ENCODE results near the gene MLLT3. TPM values are rescaled to one million over a fixed set of nuclear protein-coding genes. Genes with fewer than 3 reads are reported as not detected.
A peak's percentile ranks its signal among the peaks of the same experiment; 100 is the strongest.

MLLT3 gene
- total and polyA plus RNA-seq, 7 experiments from 2014 or later, result 40.9 to 85.3 (median 64.8) TPM

GRCh38 chr9:20394969-20395368, 227.3 kb downstream of the MLLT3 start:
- H3K9me3 ChIP-seq (ENCODE audit: control insufficient read depth in 2 of 3, low read length in 3 of 3), result no peaks in the 10 kb centered on the region
- peaks cover 0 to 54% of the 10 kb centered on the region in 2 donors for H3K4me1 ChIP-seq (ENCODE audit: control insufficient read depth in 2 of 2, insufficient read depth in 2 of 2, low read length in 2 of 2)
- POLR2A ChIA-PET, result interaction anchor here (0.7 to 3.4 kb wide), 5 partner anchors 12 to 227 kb away, joined by 3 to 13 read pairs (median 4); partner anchors contain the start of gene MLLT3
- H3K27me3 Mint-ChIP-seq, result no peaks in the 10 kb centered on the region
- ATAC-seq, result no peak
- no peak for DNase-seq
- H3K4me1 Mint-ChIP-seq, result peaks cover 30 to 82% (median 59%) of the 10 kb centered on the region in 7 donors
- H3K27me3 ChIP-seq (ENCODE audit: control insufficient read depth in 2 of 2, insufficient read depth in 2 of 2, low read length in 2 of 2), result no peaks in the 10 kb centered on the region
- intact Hi-C loops (cut with micrococcal nuclease), result loop anchor here in 1 of 2 donors (2.0 to 5.0 kb wide), 2 partner anchors 14 to 123 kb away; no protein-coding TSS in a partner anchor
- H3K4me3 Mint-ChIP-seq, result peak overlapping the region in 5 of 10 donors; percentile 24 to 52 (median 37)
- H3K9me3 Mint-ChIP-seq, result peaks cover 0 to 6% (median 0%) of the 10 kb centered on the region in 11 donors
- H3K36me3 Mint-ChIP-seq, result peaks cover 0 to 47% (median 30%) of the 10 kb centered on the region in 5 donors
- H3K4me3 ChIP-seq (ENCODE audit: low read length), result no peak overlapping the region
- H3K27ac ChIP-seq (ENCODE audit: low read depth, low read length), result no peak overlapping the region
- peak overlapping the region in 7 of 9 donors; percentile 6 to 83 (median 59) for H3K27ac Mint-ChIP-seq
- CTCF ChIA-PET, result interaction anchor here (1.4 to 4.8 kb wide), 3 partner anchors 18 to 37 kb away, joined by 3 to 22 read pairs (median 7); no protein-coding TSS in a partner anchor
- no peaks in the 10 kb centered on the region for H3K36me3 ChIP-seq (ENCODE audit: control insufficient read depth in 2 of 3, insufficient read depth in 3 of 3, low read length in 3 of 3)

- no peak overlapping the region for H3K4me3 Mint-ChIP-seq
- intact Hi-C loops (cut with micrococcal nuclease), result no loop called here
- Histone ChIP-seq H3K9me3 (ENCODE audit: control insufficient read depth in 2 of 3, low read length in 3 of 3) (no peaks in the 10 kb centered on the region), H3K27me3 (ENCODE audit: control insufficient read depth in 2 of 2, insufficient read depth in 2 of 2, low read length in 2 of 2) (no peaks in the 10 kb centered on the region), H3K4me3 (ENCODE audit: low read length) (no peak overlapping the region), H3K36me3 (ENCODE audit: control insufficient read depth in 2 of 3, insufficient read depth in 3 of 3, low read length in 3 of 3) (no peaks in the 10 kb centered on the region), H3K4me1 (ENCODE audit: control insufficient read depth in 2 of 2, insufficient read depth in 2 of 2, low read length in 2 of 2) (peaks cover 0 to 19% of the 10 kb centered on the region in 2 donors), H3K27ac (ENCODE audit: low read depth, low read length) (no peak overlapping the region)
- ATAC-seq (no peak), DNase-seq (no peak)
- peaks cover 7 to 58% (median 34%) of the 10 kb centered on the region in 5 donors for H3K36me3 Mint-ChIP-seq
- CTCF ChIA-PET, result no interaction called here
- POLR2A ChIA-PET, result interaction anchor here (1.2 kb wide), 1 partner anchor 9 kb away, joined by 3 read pairs; no protein-coding TSS in a partner anchor
- H3K4me1 Mint-ChIP-seq, result peaks cover 12 to 65% (median 44%) of the 10 kb centered on the region in 7 donors
- H3K27ac Mint-ChIP-seq, result peak overlapping the region in 1 of 9 donors; percentile 20
- H3K9me3 Mint-ChIP-seq, result peaks cover 0 to 6% (median 0%) of the 10 kb centered on the region in 11 donors
- no peaks in the 10 kb centered on the region for H3K27me3 Mint-ChIP-seq
Observed at GRCh38 chr9:20391208-20391607, 231.1 kb downstream of the MLLT3 start.

DNA sequence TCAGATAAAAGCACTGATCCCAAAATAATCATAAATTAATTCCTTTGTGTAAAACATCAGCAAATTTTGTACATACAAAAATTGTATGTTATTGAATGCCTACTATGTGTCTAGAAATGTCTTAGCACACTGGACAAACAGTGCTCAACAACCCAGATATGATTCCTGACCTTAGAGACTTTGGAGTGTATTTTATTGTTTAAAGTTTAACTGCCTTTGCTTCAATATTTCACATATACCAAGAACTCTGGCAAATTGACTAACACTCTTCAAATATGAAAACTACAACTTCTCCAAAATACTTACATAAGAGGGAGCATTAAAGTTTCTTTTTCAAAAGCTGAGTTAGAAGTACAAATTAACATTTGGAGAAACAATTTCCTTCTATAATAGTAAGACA, 231.9 kb downstream of the MLLT3 start:
- Histone ChIP-seq H3K36me3 (ENCODE audit: control insufficient read depth in 2 of 3, insufficient read depth in 3 of 3, low read length in 3 of 3) (no peaks in the 10 kb centered on the region), H3K4me3 (ENCODE audit: low read length) (no peak overlapping the region), H3K27ac (ENCODE audit: low read depth, low read length) (no peak overlapping the region), H3K4me1 (ENCODE audit: control insufficient read depth in 2 of 2, insufficient read depth in 2 of 2, low read length in 2 of 2) (peaks cover 0 to 11% of the 10 kb centered on the region in 2 donors), H3K9me3 (ENCODE audit: control insufficient read depth in 2 of 3, low read length in 3 of 3) (no peaks in the 10 kb centered on the region), H3K27me3 (ENCODE audit: control insufficient read depth in 2 of 2, insufficient read depth in 2 of 2, low read length in 2 of 2) (no peaks in the 10 kb centered on the region)
- peaks cover 0 to 6% (median 0%) of the 10 kb centered on the region in 11 donors for H3K9me3 Mint-ChIP-seq
- ChIA-PET CTCF (no interaction called here), POLR2A (interaction anchor here (1.5 kb wide), 1 partner anchor 8 kb away, joined by 5 read pairs; no protein-coding TSS in a partner anchor)
- intact Hi-C loops (cut with micrococcal nuclease), result no loop called here
- peak overlapping the region in 2 of 9 donors; percentile 13 to 20 for H3K27ac Mint-ChIP-seq
- H3K4me1 Mint-ChIP-seq, result peaks cover 7 to 63% (median 41%) of the 10 kb centered on the region in 7 donors
- DNase-seq, result no peak
- H3K36me3 Mint-ChIP-seq, result peaks cover 7 to 65% (median 32%) of the 10 kb centered on the region in 5 donors
- no peak for ATAC-seq
- H3K4me3 Mint-ChIP-seq, result no peak overlapping the region
- H3K27me3 Mint-ChIP-seq, result no peaks in the 10 kb centered on the region

DNA sequence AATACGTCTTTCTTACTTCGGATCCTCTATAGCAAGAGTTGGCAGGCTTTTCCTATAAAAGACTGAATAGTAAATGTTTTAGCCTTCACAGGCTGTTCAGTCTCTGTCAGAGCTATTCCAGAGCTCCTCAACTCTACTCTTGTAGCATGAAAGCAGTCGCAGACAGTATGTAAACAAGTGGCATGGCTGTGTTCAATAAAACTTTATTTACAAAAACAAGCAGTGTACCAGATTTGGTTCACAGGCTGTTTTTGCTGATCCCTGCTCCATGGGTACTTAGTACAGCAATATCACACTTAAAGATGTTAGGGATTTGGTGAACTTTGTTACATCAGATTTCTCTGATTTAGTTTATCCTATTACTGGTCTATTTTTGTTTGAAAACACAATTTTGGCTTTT, 235.2 kb downstream of the MLLT3 start:
- Mint-ChIP-seq H3K9me3 (peaks cover 0 to 6% (median 0%) of the 10 kb centered on the region in 11 donors), H3K27me3 (no peaks in the 10 kb centered on the region), H3K4me1 (peaks cover 24 to 69% (median 52%) of the 10 kb centered on the region in 7 donors), H3K27ac (peak overlapping the region in 3 of 9 donors; percentile 14 to 69 (median 15)), H3K4me3 (no peak overlapping the region), H3K36me3 (peaks cover 7 to 53% (median 32%) of the 10 kb centered on the region in 5 donors)
- no peaks in the 10 kb centered on the region for H3K36me3 ChIP-seq (ENCODE audit: control insufficient read depth in 2 of 3, insufficient read depth in 3 of 3, low read length in 3 of 3)
- H3K4me1 ChIP-seq (ENCODE audit: control insufficient read depth in 2 of 2, insufficient read depth in 2 of 2, low read length in 2 of 2), result peaks cover 3 to 8% of the 10 kb centered on the region in 2 donors
- ChIA-PET CTCF (interaction anchor here (1.3 kb wide), 1 partner anchor 10 kb away, joined by 5 read pairs; no protein-coding TSS in a partner anchor), POLR2A (no interaction called here)
- DNase-seq, result no peak
- no peak overlapping the region for H3K27ac ChIP-seq (ENCODE audit: low read depth, low read length)
- no peaks in the 10 kb centered on the region for H3K27me3 ChIP-seq (ENCODE audit: control insufficient read depth in 2 of 2, insufficient read depth in 2 of 2, low read length in 2 of 2)
- intact Hi-C loops (cut with micrococcal nuclease), result no loop called here
- H3K4me3 ChIP-seq (ENCODE audit: low read length), result no peak overlapping the region
- H3K9me3 ChIP-seq (ENCODE audit: control insufficient read depth in 2 of 3, low read length in 3 of 3), result no peaks in the 10 kb centered on the region
- ATAC-seq, result no peak

DNA sequence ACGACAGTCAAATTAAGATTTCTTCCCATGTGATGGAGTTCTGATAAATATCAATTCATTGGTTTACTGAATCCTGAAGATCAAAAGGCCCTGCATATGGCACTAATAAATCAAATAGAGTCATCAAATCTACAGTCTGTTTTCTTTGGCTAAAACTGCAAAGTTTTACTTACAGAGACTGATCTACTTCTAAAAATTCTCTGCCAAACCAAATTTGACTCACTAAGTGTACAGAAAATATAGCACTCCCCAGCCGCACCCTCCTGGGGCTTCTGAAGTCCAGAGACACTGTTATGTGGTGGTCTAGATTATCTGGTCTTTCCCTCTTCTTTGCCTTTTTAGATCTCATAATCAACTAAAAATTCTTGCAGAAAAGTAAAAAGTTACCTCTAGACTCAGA, 237.7 kb downstream of the MLLT3 start:
- POLR2A ChIA-PET, result interaction anchor here (0.9 kb wide), 1 partner anchor 697 kb away, joined by 3 read pairs; no protein-coding TSS in a partner anchor
- H3K4me1 Mint-ChIP-seq, result peaks cover 23 to 74% (median 59%) of the 10 kb centered on the region in 7 donors

DNA sequence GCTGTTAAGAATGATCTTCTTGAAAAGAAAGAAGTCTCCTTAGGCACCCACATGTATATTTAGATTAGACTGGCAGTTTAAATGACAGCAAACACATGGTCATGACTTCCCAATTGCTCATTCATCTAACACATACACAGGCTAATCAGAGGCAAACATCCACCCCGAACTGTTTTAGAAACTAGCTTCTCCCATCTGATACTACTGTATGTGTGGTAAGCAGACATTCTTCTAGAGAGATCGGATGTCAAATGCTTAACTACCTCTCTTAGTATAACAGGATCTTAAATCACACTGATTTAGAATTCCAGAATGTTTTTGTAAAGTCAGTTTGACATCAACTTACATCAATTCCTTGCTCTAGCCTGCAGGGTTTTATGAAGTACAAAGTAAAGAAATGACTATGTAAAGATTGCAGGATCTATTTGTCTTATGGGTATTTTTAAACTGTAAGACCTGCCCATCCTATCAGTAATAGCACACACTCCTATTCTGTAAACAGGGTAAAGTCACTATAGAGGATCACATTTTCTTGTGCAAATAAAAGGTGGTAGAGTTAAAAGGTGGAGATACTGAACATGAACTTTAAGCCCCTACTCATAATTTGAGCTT, 239.7 kb downstream of the MLLT3 start:
- peaks cover 4 to 25% (median 9%) of the 10 kb centered on the region in 5 donors for H3K36me3 Mint-ChIP-seq
- H3K27me3 Mint-ChIP-seq, result no peaks in the 10 kb centered on the region
- H3K27ac Mint-ChIP-seq, result peak overlapping the region in 8 of 9 donors; percentile 1 to 84 (median 17)
- ATAC-seq, result peak; percentile 34
- intact Hi-C loops (cut with micrococcal nuclease), result loop anchor here in 1 of 2 donors (1.0 to 2.0 kb wide), 3 partner anchors 8 to 16 kb away; no protein-coding TSS in a partner anchor
- Histone ChIP-seq H3K9me3 (ENCODE audit: control insufficient read depth in 2 of 3, low read length in 3 of 3) (no peaks in the 10 kb centered on the region), H3K4me3 (ENCODE audit: low read length) (no peak overlapping the region), H3K27ac (ENCODE audit: low read depth, low read length) (peak overlapping the region; percentile 10), H3K36me3 (ENCODE audit: control insufficient read depth in 2 of 3, insufficient read depth in 3 of 3, low read length in 3 of 3) (no peaks in the 10 kb centered on the region), H3K4me1 (ENCODE audit: control insufficient read depth in 2 of 2, insufficient read depth in 2 of 2, low read length in 2 of 2) (peaks cover 3 to 18% of the 10 kb centered on the region in 2 donors), H3K27me3 (ENCODE audit: control insufficient read depth in 2 of 2, insufficient read depth in 2 of 2, low read length in 2 of 2) (no peaks in the 10 kb centered on the region)
- CTCF ChIA-PET, result interaction anchor here (0.6 kb wide), 1 partner anchor 16 kb away, joined by 3 read pairs; no protein-coding TSS in a partner anchor
- DNase-seq, result no peak
- POLR2A ChIA-PET, result interaction anchor here (0.6 to 2.0 kb wide), 6 partner anchors 8 to 317 kb away, joined by 3 to 13 read pairs (median 3); partner anchors contain the start of gene MLLT3
- H3K4me1 Mint-ChIP-seq, result peaks cover 27 to 86% (median 69%) of the 10 kb centered on the region in 7 donors
- H3K4me3 Mint-ChIP-seq, result peak overlapping the region in 7 of 10 donors; percentile 0 to 59 (median 19)
- H3K9me3 Mint-ChIP-seq, result no peaks in the 10 kb centered on the region

More for the DNA sequence above, 237.7 kb downstream of the MLLT3 start:
- Mint-ChIP-seq H3K27ac (peak overlapping the region in 1 of 9 donors; percentile 83), H3K9me3 (peaks cover 0 to 3% (median 0%) of the 10 kb centered on the region in 11 donors), H3K36me3 (peaks cover 10 to 36% (median 23%) of the 10 kb centered on the region in 5 donors), H3K4me3 (peak overlapping the region in 3 of 10 donors; percentile 13 to 17 (median 15)), H3K27me3 (no peaks in the 10 kb centered on the region)
- DNase-seq, result no peak
- CTCF ChIA-PET, result no interaction called here
- no peaks in the 10 kb centered on the region for H3K9me3 ChIP-seq (ENCODE audit: control insufficient read depth in 2 of 3, low read length in 3 of 3)
- no peaks in the 10 kb centered on the region for H3K36me3 ChIP-seq (ENCODE audit: control insufficient read depth in 2 of 3, insufficient read depth in 3 of 3, low read length in 3 of 3)
- H3K4me1 ChIP-seq (ENCODE audit: control insufficient read depth in 2 of 2, insufficient read depth in 2 of 2, low read length in 2 of 2), result peaks cover 3 to 8% of the 10 kb centered on the region in 2 donors
- intact Hi-C loops (cut with micrococcal nuclease), result no loop called here
- no peak overlapping the region for H3K27ac ChIP-seq (ENCODE audit: low read depth, low read length)
- H3K4me3 ChIP-seq (ENCODE audit: low read length), result no peak overlapping the region
- ATAC-seq, result no peak
- no peaks in the 10 kb centered on the region for H3K27me3 ChIP-seq (ENCODE audit: control insufficient read depth in 2 of 2, insufficient read depth in 2 of 2, low read length in 2 of 2)
